Osteocyte (in vitro differentiated cells): ENCODE data around the gene ROGDI. TPM values are rescaled to one million over a fixed set of nuclear protein-coding genes. Genes with fewer than 3 reads are reported as not detected.

Source experiments
- DNase-seq: peaks from one replicate; pipeline ENCODE4 v3.0.0; 2021; ENCODE audit warnings: mixed read lengths; ENCODE audit not compliant: unreplicated experiment; ENCODE audit errors: extremely low spot score
- H3K27ac Mint-ChIP-seq: one replicate; pipeline ENCODE4 v1.8.0; 2021; ENCODE audit warnings: mild to moderate bottlenecking, mixed read lengths; ENCODE audit not compliant: unreplicated experiment
- H3K27me3 Mint-ChIP-seq: one replicate; pipeline ENCODE4 v1.8.0; 2021; ENCODE audit warnings: mixed read lengths; ENCODE audit not compliant: unreplicated experiment
- H3K36me3 Mint-ChIP-seq: one replicate; pipeline ENCODE4 v1.8.0; 2021; ENCODE audit warnings: mixed read lengths; ENCODE audit not compliant: unreplicated experiment
- H3K4me1 Mint-ChIP-seq: one replicate; pipeline ENCODE4 v1.8.0; 2021; ENCODE audit warnings: mixed read lengths; ENCODE audit not compliant: unreplicated experiment
- H3K4me3 Mint-ChIP-seq: one replicate; pipeline ENCODE4 v1.8.0; 2021; ENCODE audit warnings: mild to moderate bottlenecking, moderate library complexity, mixed read lengths; ENCODE audit not compliant: unreplicated experiment
- H3K9me3 Mint-ChIP-seq: one replicate; pipeline ENCODE4 v1.8.0; 2021; ENCODE audit warnings: mixed read lengths; ENCODE audit not compliant: unreplicated experiment
- total RNA-seq: library from RNA; stranded (reverse); gene quantifications from 2 replicates; pipeline ENCODE4 v1.2.1, GENCODE V29; 2021
- TF ChIP-seq, protein P1 (sequence below): fragments of 200-600 bp; sonication (generic); IDR thresholded peaks from 2 replicates; pipeline ENCODE4 v1.5.0; 2021; ENCODE audit warnings: antibody characterized with exemption, mild to moderate bottlenecking, moderate library complexity

Gene ROGDI
- total RNA-seq, 1 donor from 2014 or later, result 16.1 TPM

GRCh38 chr16:4775005-4775404 is 27.4 kb downstream of the ROGDI start:
- Mint-ChIP-seq H3K27me3 (no peaks in the 10 kb centered on the region), H3K4me1 (no peaks in the 10 kb centered on the region), H3K36me3 (no peaks in the 10 kb centered on the region), H3K4me3 (no peak overlapping the region), H3K27ac (no peak overlapping the region), H3K9me3 (no peaks in the 10 kb centered on the region)
- TF ChIP-seq, protein P1, sequence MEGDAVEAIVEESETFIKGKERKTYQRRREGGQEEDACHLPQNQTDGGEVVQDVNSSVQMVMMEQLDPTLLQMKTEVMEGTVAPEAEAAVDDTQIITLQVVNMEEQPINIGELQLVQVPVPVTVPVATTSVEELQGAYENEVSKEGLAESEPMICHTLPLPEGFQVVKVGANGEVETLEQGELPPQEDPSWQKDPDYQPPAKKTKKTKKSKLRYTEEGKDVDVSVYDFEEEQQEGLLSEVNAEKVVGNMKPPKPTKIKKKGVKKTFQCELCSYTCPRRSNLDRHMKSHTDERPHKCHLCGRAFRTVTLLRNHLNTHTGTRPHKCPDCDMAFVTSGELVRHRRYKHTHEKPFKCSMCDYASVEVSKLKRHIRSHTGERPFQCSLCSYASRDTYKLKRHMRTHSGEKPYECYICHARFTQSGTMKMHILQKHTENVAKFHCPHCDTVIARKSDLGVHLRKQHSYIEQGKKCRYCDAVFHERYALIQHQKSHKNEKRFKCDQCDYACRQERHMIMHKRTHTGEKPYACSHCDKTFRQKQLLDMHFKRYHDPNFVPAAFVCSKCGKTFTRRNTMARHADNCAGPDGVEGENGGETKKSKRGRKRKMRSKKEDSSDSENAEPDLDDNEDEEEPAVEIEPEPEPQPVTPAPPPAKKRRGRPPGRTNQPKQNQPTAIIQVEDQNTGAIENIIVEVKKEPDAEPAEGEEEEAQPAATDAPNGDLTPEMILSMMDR, result no peak
- DNase-seq, result no peak

- Mint-ChIP-seq H3K36me3 (no peaks in the 10 kb centered on the region), H3K27ac (no peak overlapping the region), H3K27me3 (no peaks in the 10 kb centered on the region), H3K4me3 (no peak overlapping the region), H3K9me3 (no peaks in the 10 kb centered on the region), H3K4me1 (peaks cover 17% of the 10 kb centered on the region)
- TF ChIP-seq, protein P1, result no peak
- DNase-seq, result no peak
These were observed 30.1 kb downstream of the ROGDI start for GRCh38 chr16:4772351-4772750.

DNA sequence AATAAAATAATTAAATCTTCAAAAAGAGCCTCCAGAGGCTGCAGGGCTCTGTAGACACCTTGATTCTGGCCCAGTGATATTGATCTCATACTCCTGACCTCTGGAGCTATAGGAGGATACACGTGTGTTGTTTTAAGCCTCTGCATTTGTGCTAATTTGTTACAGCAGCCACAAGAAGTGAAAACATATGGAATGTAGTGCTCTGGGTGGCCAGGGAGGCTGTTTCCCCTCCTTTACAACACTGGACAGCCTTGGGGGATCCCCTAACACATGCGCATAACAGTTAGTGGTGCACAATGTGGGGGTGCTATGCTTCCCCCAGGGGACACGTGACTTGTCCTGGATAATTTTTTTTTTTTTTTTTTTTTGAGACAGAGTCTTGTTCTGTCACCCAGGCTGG is 30.8 kb downstream of the ROGDI start:
- Mint-ChIP-seq H3K9me3 (no peaks in the 10 kb centered on the region), H3K27ac (no peak overlapping the region), H3K27me3 (no peaks in the 10 kb centered on the region), H3K36me3 (no peaks in the 10 kb centered on the region), H3K4me3 (no peak overlapping the region), H3K4me1 (peaks cover 20% of the 10 kb centered on the region)
- no peak for DNase-seq
- TF ChIP-seq, protein P1, result no peak

- Mint-ChIP-seq H3K36me3 (no peaks in the 10 kb centered on the region), H3K27ac (peak overlapping the region; percentile 19), H3K4me3 (peak overlapping the region; percentile 85), H3K4me1 (peaks cover 28% of the 10 kb centered on the region), H3K27me3 (no peaks in the 10 kb centered on the region), H3K9me3 (no peaks in the 10 kb centered on the region)
- TF ChIP-seq, protein P1, result no peak
- DNase-seq, result no peak
These were observed 33.2 kb downstream of the ROGDI start for GRCh38 chr16:4769306-4769638.

GRCh38 chr16:4768549-4769305 is 33.7 kb downstream of the ROGDI start:
- no peaks in the 10 kb centered on the region for H3K9me3 Mint-ChIP-seq
- DNase-seq, result peak; percentile 98
- H3K36me3 Mint-ChIP-seq, result peaks cover 1% of the 10 kb centered on the region
- TF ChIP-seq, protein P1, result no peak
- peak overlapping the region; percentile 97 for H3K27ac Mint-ChIP-seq
- H3K4me1 Mint-ChIP-seq, result peaks cover 28% of the 10 kb centered on the region
- peak overlapping the region; percentile 85 for H3K4me3 Mint-ChIP-seq
- no peaks in the 10 kb centered on the region for H3K27me3 Mint-ChIP-seq
